GM18517 (cell line): ENCODE data around the gene PXDN.

ENCODE experiments used
- ATAC-seq: cut with Tn5 transposase; IDR thresholded peaks from one replicate; pipeline ENCODE4 v1.9.1; 2021; ENCODE audit warnings: mild to moderate bottlenecking, moderate library complexity; ENCODE audit not compliant: unreplicated experiment

Gene PXDN

DNA sequence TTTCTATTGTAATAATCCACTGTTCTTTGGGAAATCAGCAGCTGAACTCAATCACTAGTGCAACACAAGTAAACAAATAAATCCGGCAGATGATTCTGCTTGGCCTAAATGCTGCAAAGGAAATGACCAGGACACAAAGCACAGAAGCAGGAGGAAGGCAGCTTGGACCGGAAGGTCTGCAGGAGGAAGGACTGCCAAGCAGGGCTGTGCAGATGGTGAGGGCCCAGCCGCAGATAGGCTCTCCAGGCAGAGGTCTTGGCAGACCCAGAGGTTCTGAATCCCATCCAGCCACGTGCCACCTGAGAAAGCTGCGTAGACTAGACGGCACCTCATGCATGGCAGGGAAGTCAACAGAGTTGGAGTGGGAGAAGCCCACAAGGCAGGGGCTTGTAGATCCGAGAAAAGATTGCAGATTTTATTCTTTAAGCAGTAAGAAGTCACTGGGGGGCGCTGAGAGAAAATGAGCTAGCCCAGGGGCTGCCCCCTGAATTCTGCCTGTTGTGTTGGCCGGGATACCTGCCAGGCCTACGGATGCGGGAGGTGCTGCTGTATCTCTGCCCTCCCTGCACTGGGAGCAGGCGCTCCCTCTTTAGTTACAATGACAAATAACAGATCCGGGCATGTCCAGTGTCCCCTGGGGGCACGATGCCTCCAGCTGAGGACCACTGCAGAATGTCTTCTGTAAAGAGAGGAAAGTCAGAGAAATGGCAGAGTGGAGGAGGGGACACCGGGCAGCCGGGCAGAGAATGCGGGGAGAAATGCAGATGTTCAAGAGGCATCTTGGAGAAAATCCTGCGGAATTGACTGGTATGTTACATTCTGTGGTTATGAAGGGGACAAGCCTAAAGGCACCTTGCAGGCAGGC is 153.5 kb downstream of the PXDN start:
- ATAC-seq: no peak

DNA sequence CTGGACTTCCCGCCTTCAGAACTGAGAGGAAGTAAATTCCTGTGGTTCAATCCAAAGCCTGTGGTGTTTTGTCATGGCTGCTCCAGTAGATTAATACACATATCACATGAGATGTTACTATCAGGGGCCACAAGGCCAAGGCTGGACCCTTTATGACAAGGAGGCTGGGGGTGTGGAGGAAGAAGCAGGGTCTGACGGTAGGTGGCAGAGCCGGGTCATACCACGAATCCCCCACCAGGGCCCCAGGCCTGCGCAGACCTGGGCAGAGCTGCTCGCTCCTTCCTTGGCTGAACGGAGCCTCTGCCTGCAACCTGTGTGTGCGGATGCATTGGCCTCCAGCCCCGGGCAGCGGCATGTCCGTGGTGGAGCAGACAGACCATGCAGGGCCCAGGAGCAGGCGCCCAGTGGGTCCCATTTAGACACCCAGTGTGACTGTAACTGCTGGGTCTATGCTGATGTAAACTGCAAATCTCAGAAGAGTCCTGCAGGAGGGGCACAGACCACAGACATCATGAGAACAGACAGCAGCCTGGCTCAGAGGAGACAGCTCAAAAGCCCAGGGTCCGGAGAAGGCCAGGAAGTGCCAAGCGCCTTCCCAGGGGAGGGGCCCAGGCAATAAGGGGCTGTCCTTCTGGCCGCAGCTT is 155.2 kb downstream of the PXDN start:
- no peak for ATAC-seq

DNA sequence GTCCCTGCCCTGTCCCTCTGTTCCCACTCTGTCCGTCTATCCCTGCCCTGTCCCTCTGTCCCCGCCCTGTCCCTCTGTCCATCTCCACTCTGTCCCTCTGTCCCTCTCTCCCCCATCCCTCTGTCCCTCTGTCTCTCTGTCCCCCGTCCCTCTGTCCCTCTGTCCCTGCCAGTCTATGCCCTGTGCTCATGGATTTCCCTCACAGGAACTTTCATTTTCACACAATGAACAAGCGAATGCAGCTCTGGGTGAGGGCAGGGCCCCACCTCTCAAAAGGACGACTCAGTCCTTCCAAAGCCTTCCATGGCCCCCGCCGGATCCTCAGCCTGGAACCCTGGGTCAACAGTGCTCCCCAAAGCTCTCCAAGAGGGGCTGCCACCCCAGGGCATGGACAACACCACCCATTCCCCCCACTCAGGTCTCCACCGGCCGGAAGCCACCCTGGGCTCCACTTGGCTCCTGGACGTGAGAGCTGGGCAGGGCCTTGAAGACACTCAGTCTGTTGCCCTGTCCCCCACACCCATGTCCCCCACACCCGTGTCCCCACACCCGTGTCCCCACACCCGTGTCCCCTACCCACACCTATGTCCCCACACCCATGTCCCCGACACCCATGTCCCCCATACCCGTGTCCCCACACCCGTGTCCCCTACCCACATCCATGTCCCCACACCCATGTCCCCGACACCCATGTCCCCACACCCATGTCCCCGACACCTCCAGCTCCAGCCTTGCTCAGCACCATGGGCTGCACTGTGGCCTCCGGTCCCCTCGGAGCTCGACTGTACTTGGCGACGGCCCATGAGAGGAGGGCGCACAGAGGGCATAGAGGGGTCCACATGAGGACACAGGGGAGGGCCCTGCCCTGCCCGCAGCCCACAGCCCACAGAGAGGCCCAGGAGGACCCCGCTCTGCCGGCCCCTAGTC is 156.0 kb downstream of the PXDN start:
- no peak for ATAC-seq

DNA sequence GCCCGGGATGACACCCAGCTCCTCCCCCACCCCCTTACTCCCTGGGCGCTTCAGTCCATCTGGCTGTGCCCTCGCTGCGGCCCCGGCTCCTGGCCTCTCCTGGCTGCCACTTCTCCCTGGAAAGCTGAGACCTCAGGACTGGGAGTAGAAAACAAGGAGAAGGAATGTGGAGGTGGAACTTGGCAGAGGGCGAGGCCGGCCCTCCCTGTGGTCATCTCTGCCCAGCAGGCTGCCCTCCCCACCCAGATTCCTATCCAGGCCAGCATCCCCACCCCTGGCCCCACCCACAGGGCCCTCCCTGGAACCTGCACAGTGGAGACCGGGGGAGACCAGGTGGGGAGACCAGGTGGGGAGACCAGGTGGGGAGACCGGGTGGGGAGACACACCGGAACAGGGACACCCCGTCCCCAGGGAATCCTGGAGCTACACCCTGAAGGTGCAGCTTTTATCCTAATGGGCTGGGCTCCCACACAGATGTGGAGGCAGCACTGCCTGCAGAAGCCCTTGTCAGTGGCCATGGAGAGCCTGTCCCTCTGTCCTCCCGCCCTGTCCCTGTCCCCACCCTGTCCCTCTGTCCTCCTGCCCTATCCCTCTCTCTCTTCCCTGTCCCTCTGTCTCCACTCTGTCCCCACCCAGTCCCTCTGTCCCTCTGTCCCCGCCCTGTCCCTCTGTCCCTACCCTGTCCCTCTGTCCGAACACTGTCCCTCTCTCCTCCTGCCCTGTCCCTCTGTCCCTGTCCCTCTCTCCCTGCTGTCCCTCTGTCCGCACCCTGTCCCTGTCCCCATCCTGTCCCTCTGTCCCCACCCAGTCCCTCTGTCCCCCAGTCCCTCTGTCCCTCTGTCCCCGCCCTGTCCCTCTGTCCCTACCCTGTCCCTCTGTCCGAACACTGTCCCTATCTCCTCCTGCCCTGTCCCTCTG is 157.1 kb downstream of the PXDN start:
- ATAC-seq: no peak

DNA sequence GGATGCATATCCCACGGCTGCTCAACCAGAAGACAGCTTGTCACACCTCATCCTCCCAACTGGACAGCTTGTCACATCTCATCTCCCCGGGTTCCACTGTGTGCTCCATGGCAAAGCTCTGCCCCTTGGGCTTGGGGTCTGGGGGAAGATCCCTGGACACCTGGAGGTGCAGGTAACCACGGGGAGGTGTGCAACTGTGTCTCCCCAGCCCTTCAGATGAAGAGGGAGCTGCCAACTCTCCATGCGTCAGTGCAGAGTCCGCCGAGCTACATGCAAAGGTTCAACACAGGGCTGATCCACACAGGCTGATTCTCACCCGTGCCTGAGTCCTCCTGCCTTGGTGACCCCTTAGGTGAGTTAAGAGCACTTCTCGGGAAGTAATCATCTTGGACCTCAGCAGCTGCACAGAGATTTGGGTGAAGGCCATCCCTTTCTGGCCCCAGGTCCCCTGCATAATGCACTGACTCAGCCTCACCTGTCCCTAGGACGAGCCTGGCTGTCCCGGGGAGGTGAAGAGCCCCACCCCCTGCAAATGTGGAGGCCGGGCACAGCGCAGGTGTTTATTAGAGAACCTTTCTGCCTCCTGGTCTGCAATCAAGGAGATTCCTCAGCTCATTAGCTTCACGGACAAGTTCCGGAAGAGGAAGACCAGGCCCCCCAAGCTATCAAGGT is 157.9 kb downstream of the PXDN start:
- no peak for ATAC-seq

DNA sequence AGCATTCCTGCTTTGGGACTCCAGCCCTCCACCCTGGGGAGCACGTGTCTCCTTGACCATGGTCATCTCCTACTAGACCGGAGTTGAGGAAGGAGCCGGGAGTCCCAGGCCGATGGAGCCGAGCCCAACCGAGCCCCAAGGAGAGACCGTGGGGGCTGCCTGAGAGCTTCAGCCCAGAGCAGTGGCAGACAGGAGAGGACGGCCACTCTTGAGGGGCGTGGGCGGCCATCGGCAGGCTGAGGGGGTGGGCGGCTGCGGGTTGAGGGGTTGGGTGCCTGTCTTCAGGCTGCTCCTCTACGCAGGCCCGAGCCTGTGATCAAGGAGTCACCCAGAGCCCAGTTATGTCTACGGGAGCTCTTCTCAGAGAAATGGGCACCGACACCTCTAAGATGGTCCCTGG is 158.7 kb downstream of the PXDN start:
- ATAC-seq: no peak

DNA sequence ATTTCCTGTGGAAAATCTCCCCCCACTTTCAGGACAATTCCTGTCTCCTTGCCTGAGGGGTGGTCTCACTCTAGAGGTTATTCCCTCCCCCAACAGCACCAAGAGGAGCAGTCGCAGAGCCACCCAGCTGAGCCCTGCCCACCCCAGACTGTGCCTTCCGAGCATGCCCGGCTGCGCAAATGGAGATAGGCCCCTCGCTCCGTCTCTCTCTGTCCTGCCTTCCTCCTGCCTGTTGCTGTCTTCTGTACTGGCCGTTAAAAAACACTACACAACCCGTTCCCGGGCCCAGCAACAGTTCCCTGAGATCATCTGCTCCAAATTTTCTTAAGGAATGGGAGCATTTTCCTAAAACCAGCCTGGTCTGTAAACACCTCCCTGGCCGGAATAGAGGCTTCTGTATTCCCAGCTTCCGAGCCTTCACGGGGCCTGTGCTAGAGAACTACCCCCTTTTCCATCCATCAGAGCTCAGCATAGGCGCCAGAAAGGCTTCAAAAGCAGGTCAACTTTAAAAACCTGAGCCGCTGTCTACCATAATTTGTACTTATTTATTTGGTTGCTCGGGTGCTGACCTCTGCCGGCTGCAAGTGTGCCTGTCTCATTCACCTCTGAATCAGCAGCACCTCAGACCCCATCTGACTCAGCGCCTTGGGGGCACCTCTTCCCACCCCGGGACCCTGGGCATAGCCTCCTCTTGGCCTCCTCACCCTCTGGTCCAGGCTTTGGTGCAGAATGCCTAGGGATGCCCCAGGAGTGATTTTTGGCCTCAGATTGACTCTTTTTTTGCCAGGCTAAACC is 159.4 kb downstream of the PXDN start:
- ATAC-seq: no peak

DNA sequence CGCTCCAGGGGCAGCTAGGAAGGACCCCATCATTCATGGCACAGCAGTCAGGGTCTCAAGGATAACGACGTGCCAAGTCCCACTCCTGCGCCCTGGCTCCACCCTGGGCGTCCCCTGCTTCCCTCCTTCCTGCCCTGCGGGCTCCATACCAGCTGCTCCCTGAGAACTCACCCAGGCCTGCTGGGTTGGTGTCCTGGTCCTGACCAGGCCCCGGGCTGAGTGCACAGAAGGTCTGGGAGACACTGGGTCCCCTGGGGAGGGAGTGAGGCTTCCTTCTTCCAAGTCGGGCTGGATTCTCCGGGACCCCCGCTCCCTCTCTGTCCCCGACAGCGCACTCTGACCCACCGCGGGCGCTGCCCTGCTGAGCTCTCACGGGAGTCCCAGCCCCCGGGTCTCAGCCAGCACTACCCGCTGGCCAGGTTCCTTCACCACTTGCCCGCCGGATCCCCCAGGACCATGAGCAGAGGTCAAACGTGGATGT is 160.2 kb downstream of the PXDN start:
- no peak for ATAC-seq

DNA sequence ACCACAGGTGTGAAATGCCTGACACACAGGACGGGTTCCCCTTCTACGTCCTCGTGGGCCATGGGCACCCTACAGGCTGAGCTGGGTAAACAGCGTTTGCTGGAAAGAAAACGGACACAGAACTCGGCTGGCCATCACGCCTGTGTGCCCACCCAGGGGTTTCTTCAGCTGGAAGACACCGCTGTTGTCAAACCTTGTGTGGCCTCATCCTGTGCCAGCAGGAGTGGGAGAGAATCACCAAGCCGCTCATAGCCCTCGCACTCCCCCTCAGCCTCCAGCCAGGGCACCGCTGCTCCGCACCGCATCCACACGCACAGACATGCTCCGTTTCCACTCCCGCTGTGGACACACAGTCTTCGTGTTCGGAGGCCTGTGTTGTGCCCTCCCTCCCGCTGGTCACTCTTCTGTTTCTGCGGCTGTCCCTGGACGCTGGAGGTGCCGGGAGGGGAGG is 161.4 kb downstream of the PXDN start:
- ATAC-seq: no peak

DNA sequence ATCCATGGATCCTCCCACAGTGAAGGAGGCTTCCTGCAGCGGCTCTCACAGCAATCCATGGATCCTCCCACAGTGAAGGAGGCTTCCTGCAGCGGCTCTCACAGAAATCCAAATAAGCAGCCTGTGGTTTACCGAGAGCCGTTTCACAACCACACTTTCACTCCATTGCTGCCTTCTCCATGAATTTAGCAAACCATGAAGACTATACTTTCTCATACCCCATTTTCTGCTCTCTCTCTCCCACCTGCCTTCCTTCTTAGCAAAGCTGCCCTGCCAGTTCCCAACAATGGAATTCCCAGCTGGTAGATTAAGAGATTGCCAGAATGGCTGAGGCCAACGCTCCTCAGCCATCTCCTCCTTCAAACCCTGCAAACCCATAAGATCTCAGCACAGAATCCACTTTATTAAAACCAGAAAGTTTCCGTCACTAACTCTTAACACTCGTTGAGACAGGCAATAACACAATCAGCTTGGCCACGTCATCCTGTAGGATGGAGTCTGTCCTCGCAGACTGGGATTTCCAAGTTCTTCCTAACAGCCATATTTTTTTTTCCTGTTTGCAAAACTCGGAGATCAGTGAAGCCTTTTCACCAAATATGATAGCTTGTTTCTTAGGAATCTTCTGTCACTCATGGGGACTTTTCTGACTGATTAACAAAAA is 162.2 kb downstream of the PXDN start:
- ATAC-seq: no peak
